Peyer's patch (tissue), 4 donors: ENCODE results near the gene ELOVL3.

Experiments used
- POLR2A ChIP-seq, 2 donors: fragments of 450-650 bp; IDR thresholded peaks; one replicate each; pipeline ENCODE4 v1.5.1; 2017; ENCODE audit warnings: antibody characterized with exemption in 2 of 2, mild to moderate bottlenecking in 2 of 2, moderate library complexity in 2 of 2
- TF ChIP-seq, protein P1 (sequence below), 6 experiments: fragments of 450-650 bp in 4 of 6; fragments of 200-600 bp in 2 of 6; sonication (generic) in 1 of 6; IDR thresholded peaks; one replicate each; pipeline ENCODE4 v1.5.1; 2017 to 2019; ENCODE audit warnings: antibody characterized with exemption in 6 of 6, mild to moderate bottlenecking in 3 of 6, moderate library complexity in 1 of 6

DNA sequence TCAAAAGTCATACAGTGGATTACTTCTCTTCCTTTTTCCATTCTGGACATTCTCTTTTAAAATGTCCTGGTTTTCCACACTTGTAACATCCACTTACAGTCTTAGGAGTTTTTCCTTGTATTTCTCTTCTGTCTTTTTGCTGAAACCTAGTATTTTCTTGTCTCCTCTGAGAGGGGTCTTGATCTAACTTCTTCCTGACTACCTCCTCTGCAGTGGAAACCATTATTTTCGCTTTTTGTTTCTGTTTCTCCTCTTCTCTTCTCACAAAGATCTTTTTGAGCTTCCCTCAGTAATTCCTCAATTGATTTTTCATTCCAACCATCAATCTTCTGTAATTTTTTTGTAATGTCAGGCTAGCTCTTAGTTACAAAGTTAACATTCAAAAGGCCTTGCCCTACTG lies 23.7 kb upstream of the ELOVL3 start:
- TF ChIP-seq, protein P1, sequence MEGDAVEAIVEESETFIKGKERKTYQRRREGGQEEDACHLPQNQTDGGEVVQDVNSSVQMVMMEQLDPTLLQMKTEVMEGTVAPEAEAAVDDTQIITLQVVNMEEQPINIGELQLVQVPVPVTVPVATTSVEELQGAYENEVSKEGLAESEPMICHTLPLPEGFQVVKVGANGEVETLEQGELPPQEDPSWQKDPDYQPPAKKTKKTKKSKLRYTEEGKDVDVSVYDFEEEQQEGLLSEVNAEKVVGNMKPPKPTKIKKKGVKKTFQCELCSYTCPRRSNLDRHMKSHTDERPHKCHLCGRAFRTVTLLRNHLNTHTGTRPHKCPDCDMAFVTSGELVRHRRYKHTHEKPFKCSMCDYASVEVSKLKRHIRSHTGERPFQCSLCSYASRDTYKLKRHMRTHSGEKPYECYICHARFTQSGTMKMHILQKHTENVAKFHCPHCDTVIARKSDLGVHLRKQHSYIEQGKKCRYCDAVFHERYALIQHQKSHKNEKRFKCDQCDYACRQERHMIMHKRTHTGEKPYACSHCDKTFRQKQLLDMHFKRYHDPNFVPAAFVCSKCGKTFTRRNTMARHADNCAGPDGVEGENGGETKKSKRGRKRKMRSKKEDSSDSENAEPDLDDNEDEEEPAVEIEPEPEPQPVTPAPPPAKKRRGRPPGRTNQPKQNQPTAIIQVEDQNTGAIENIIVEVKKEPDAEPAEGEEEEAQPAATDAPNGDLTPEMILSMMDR (IDR thresholded peaks at IDR 0.05) = no peak
- no peak for TF ChIP-seq POLR2A (IDR thresholded peaks at IDR 0.05)
